ENCODE data around the gene LBX2. TPM values are rescaled to one million over a fixed set of nuclear protein-coding genes. Genes with fewer than 3 reads are reported as not detected.

LBX2 gene
- polyA plus RNA-seq, 1 donor (not counting 4 experiments of a cell fraction or from before 2014, with no cell fraction given): 0.09 TPM

DNA sequence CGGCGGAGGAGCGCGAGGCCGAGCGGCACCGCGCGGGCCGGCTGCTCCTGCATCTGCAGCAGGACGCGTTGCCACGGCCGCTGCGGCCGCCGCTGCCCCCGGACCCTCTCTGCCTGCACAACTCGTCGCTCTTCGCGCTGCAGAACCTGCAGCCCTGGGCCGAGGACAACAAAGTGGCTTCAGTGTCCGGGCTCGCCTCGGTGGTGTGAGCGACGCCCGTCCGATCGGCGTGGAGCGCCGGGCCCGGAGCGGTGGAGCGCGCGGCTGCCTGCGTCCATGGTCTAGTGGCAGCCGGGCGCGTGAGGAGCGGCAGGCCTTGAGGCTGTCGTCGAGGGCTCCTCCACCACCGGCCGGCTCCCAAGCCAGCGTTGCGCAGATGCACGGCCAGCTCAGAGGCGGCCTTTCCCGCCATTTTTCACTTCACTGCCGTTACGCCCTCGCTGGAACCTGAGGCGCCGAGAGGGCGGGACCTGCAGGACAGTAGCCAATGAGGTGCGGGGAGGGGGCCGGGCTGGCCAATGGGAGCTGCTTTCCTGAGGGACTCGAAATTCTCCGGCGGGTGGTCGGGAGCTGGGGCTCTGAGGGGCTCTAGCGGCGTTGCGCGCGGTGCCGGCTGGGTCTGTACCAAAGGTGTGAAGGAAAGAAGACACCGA, 16.7 kb upstream of the LBX2 start:
- H3K9ac ChIP-seq (ENCODE audit: control insufficient read depth, extremely low read depth, insufficient read depth, low read length): no peak overlapping the region
- H3K27ac ChIP-seq (ENCODE audit: control insufficient read depth, insufficient read depth, low read length): no peak overlapping the region
- H3K4me2 ChIP-seq (ENCODE audit: control insufficient read depth, extremely low read depth, insufficient read depth, low read depth, low read length): peak overlapping the region; percentile 20
- H4K20me1 ChIP-seq (ENCODE audit: control insufficient read depth, extremely low read depth, insufficient read depth, low read length): no peaks in the 10 kb centered on the region
- no peak for DNase-seq (ENCODE audit: low read depth, low spot score)
- H3K4me1 ChIP-seq (ENCODE audit: control insufficient read depth, extremely low read depth, insufficient read depth, low read length): peaks cover 6% of the 10 kb centered on the region
- dilution Hi-C loops (cut with MboI; ENCODE audit: extremely low pct_ligation_motif_present, low sequenced_read_pairs): no loop called here
- no peaks in the 10 kb centered on the region for H3K36me3 ChIP-seq (ENCODE audit: control insufficient read depth in 2 of 2, extremely low read depth in 1 of 2, insufficient read depth in 2 of 2, low read length in 2 of 2)
- H3K79me2 ChIP-seq (ENCODE audit: control insufficient read depth, insufficient read depth, low read length): no peaks in the 10 kb centered on the region
- no peak for FAIRE-seq
- H2AFZ ChIP-seq (ENCODE audit: control insufficient read depth, low read length): no peak overlapping the region
- TF ChIP-seq EZH2 (IDR thresholded peaks at IDR 0.05; ENCODE audit: low read length): no peak
- TF ChIP-seq, protein P1, sequence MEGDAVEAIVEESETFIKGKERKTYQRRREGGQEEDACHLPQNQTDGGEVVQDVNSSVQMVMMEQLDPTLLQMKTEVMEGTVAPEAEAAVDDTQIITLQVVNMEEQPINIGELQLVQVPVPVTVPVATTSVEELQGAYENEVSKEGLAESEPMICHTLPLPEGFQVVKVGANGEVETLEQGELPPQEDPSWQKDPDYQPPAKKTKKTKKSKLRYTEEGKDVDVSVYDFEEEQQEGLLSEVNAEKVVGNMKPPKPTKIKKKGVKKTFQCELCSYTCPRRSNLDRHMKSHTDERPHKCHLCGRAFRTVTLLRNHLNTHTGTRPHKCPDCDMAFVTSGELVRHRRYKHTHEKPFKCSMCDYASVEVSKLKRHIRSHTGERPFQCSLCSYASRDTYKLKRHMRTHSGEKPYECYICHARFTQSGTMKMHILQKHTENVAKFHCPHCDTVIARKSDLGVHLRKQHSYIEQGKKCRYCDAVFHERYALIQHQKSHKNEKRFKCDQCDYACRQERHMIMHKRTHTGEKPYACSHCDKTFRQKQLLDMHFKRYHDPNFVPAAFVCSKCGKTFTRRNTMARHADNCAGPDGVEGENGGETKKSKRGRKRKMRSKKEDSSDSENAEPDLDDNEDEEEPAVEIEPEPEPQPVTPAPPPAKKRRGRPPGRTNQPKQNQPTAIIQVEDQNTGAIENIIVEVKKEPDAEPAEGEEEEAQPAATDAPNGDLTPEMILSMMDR (optimal IDR thresholded peaks at IDR 0.05 in 1 of 3, IDR thresholded peaks at IDR 0.05 in 1 of 3, conservative IDR thresholded peaks at IDR 0.05 in 1 of 3; ENCODE audit: extremely low read depth in 1 of 3, insufficient read depth in 2 of 3, low read length in 3 of 3): no peak
- peaks cover 61% of the 10 kb centered on the region for H3K27me3 ChIP-seq (ENCODE audit: control insufficient read depth, extremely low read depth, insufficient read depth, low read length)
- no peaks in the 10 kb centered on the region for H3K9me1 ChIP-seq (ENCODE audit: control insufficient read depth, extremely low read depth, insufficient read depth, low read length)
- no peak overlapping the region for H3K4me3 ChIP-seq (ENCODE audit: control insufficient read depth in 2 of 3, extremely low read depth in 1 of 3, insufficient read depth in 2 of 3, low read depth in 1 of 3, low read length in 3 of 3)
- H3K9me3 ChIP-seq (ENCODE audit: control insufficient read depth, low read depth, low read length): no peaks in the 10 kb centered on the region

GRCh38 chr2:74515271-74515980, 16.0 kb upstream of the LBX2 start:
- dilution Hi-C loops (cut with MboI; ENCODE audit: extremely low pct_ligation_motif_present, low sequenced_read_pairs): no loop called here
- DNase-seq (ENCODE audit: low read depth, low spot score) (no peak), FAIRE-seq (no peak)
- Histone ChIP-seq H3K4me3 (ENCODE audit: control insufficient read depth in 2 of 3, extremely low read depth in 1 of 3, insufficient read depth in 2 of 3, low read depth in 1 of 3, low read length in 3 of 3) (no peak overlapping the region), H3K4me2 (ENCODE audit: control insufficient read depth, extremely low read depth, insufficient read depth, low read depth, low read length) (no peak overlapping the region), H3K36me3 (ENCODE audit: control insufficient read depth in 2 of 2, extremely low read depth in 1 of 2, insufficient read depth in 2 of 2, low read length in 2 of 2) (no peaks in the 10 kb centered on the region), H3K9ac (ENCODE audit: control insufficient read depth, extremely low read depth, insufficient read depth, low read length) (no peak overlapping the region), H3K27ac (ENCODE audit: control insufficient read depth, insufficient read depth, low read length) (no peak overlapping the region), H3K9me3 (ENCODE audit: control insufficient read depth, low read depth, low read length) (no peaks in the 10 kb centered on the region), H3K27me3 (ENCODE audit: control insufficient read depth, extremely low read depth, insufficient read depth, low read length) (peaks cover 62% of the 10 kb centered on the region), H2AFZ (ENCODE audit: control insufficient read depth, low read length) (no peak overlapping the region), H4K20me1 (ENCODE audit: control insufficient read depth, extremely low read depth, insufficient read depth, low read length) (no peaks in the 10 kb centered on the region), H3K4me1 (ENCODE audit: control insufficient read depth, extremely low read depth, insufficient read depth, low read length) (peaks cover 6% of the 10 kb centered on the region), H3K9me1 (ENCODE audit: control insufficient read depth, extremely low read depth, insufficient read depth, low read length) (no peaks in the 10 kb centered on the region), H3K79me2 (ENCODE audit: control insufficient read depth, insufficient read depth, low read length) (no peaks in the 10 kb centered on the region)
- peak; percentile 83 for TF ChIP-seq EZH2 (IDR thresholded peaks at IDR 0.05; ENCODE audit: low read length)
- TF ChIP-seq, protein P1 (optimal IDR thresholded peaks at IDR 0.05 in 1 of 3, IDR thresholded peaks at IDR 0.05 in 1 of 3, conservative IDR thresholded peaks at IDR 0.05 in 1 of 3; ENCODE audit: extremely low read depth in 1 of 3, insufficient read depth in 2 of 3, low read length in 3 of 3): no peak

All from keratinocyte (primary cell).